Left lobe of liver (tissue), 2 donors: ENCODE results near the gene SLC25A31. TPM values are rescaled to one million over a fixed set of nuclear protein-coding genes. Genes with fewer than 3 reads are reported as not detected.
A peak's percentile ranks its signal among the peaks of the same experiment; 100 is the strongest.

Experiments
- ATAC-seq: fragments of 200-7000 bp; cut with Tn5 transposase; one replicate; pipeline ENCODE4 v1.9.1; 2020; ENCODE audit warnings: mild to moderate bottlenecking, moderate library complexity
- DNase-seq: peaks from one replicate; pipeline ENCODE4 v3.0.0-alpha.2; 2020; ENCODE audit warnings: low spot score
- total RNA-seq: library from RNA; stranded (reverse); gene quantifications from one replicate; pipeline ENCODE4 v1.2.1, GENCODE V29; 2021
- donor health status: DM: no; HTN: no; CAD: no; lungs with moderate emphysema.
- donor health status: DM: no; HTN: yes; CAD: no.

Gene SLC25A31
- total RNA-seq = not detected

DNA sequence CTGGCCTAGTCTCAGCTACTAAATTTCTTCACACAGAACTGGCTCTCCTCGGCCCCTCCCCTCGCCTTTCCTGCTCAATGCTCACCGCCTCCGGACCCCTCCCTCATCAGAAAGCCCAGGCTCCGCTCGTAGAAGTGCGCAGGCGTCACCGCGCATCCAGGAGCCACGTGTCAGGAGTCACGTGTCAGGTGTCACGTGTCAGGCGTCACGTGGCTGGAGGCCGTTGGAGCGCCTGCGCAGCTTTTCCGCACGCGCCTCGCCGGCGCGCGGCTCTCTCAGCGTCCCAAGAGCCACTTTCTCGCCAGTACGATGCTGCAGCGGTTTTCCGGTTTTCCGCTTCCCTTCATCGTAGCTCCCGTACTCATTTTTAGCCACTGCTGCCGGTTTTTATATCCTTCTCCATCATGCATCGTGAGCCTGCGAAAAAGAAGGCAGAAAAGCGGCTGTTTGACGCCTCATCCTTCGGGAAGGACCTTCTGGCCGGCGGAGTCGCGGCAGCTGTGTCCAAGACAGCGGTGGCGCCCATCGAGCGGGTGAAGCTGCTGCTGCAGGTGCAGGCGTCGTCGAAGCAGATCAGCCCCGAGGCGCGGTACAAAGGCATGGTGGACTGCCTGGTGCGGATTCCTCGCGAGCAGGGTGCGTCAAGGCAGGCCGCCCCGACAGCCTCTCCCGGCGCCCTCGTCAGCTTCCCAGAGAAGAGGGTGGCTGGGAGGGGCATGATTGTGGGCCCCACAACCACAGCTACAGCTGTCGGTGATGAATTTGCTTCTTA lies at the start of gene SLC25A31:
SLC25A31 (plus strand) TSS at position 259 of the 772 bp plus-strand sequence; CDS start at position 405, 146 bp downstream.
- no peak for DNase-seq
- no peak for ATAC-seq

DNA sequence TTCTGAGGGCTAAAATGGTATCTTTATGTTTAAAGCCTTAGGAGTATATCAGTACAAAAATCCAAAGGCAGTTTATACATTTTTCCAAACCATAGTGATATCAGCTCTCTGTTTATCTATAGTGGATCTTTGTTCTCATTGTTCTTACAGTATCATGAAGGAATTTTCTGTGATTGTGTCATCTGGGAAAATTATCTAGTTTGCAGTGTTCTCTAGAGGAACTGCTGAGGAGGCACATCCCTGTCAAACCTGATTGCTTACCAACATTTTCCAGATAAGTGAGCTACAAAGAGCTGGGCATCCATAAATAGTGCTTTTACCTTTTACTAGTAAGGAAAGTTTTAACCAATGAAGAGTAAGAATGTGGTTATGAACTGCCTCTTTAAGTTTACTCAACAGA lies 44.9 kb upstream of the SLC25A31 start:
- DNase-seq (no peak), ATAC-seq (no peak)

DNA sequence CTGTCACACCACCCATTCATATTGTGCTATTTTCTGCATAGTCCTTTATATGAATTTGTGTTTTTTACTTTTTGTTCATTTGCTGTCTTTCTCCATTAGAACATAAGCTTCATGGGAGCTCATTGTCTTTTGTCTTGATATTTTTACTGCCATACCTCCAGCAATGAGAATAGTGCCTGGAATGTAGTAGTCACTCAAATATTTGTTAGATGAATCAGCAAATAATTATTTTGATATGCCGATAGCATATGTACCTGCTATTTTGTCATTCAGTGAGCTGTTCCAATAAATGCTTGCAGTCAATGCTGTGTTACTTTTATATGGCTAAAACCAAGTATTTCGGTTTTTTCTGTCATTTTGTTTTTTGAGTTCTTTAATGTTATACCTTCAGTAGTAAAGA lies 43.5 kb upstream of the SLC25A31 start:
- DNase-seq (no peak), ATAC-seq (no peak)

DNA sequence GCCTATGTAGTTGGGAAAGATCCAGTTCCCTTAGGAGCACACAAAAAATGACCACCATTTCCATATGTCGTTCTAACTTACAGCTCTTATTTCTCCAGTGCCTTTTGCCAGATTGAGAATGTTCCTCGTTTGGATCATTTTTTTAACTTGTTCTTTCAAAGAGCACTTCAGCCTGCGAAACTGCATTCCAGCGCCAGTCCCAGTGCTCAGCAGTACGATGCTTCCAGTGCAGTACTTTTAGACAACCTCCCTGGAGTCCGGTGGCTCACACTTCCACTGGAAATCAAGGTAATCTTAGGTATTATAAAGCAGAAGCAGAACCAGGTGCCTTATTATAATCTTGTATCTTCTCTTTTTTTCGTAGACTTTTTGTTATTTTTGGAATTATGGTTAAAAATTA lies 42.6 kb upstream of the SLC25A31 start:
- DNase-seq (no peak), ATAC-seq (no peak)

DNA sequence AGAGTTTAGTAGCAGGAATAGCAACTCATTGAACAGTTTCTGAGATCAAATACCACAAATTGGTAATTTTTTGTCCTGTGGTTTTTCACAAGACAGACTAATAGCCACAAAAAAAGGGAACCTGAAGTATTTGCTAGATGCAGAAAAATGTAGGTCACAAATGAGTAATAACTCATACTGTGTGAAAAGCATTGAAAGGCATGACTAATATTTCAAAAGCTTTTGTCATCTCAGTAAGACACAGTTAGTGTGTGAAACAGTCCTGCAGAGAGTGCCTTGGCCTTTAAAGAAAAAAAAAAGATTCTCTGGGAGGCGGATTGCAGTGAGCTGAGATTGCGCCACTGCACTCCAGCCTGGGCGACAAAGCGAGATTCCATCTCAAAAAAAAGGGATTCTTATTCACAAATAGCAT lies 31.4 kb upstream of the SLC25A31 start:
- no peak for ATAC-seq
- no peak for DNase-seq

DNA sequence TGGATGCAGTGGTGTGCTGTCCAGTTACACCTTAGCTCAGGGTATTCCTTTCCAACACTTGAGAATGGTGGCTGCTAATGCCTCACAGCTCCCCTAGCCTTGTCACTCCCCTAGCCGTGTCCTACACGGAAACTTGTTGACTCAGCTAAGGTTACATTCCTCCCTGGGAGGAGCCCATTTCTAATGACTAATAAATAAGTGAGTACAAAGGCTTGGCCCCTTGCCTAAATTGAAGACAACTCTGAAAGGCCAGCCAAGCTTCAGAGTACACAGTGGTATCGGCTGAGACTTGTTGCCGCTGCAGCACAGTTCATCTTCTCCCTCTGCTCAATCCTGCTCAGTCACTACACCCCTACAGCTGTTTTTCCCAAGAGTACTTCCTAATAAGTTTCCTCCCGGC lies 21.2 kb upstream of the SLC25A31 start:
- ATAC-seq = peak; percentile 70
- DNase-seq = no peak

DNA sequence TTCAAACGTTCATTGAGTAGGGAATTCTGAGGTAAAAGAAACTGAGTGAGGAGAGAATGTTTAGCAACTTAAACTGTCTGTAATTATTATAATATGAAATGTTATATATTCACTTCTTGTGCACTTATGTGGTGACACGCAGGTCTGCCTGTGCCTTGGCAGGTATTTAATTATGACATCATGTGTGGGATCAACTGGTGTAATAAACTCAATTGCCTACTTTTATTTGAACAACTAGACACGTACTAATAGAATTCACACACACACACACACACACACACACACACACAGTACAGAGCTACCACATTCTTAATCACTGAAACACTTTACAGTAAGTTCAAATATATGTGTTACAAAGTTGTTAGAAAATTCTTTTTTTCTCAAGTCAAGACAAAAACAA lies 20.7 kb upstream of the SLC25A31 start:
- ATAC-seq (no peak), DNase-seq (no peak)

DNA sequence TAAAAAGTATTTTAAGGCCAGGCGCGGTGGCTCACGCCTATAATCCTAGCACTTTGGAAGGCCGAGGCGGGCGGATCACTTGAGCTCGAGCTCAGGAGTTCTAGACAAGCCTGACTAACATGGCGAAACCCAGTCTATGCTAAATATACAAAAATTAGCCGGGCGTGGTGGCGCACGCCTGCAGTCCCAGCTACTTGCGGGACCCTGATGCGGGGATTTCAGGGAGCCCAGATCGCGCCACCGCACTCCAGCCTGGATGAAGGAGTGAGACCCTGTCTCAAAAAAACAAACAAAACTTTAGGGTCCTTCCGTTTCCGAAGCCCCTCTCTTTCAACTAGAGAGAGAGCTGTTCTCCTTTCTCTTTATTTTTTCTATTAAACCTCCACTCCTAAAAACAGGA lies 1.2 kb downstream of the SLC25A31 start:
- DNase-seq = no peak
- ATAC-seq = no peak

DNA sequence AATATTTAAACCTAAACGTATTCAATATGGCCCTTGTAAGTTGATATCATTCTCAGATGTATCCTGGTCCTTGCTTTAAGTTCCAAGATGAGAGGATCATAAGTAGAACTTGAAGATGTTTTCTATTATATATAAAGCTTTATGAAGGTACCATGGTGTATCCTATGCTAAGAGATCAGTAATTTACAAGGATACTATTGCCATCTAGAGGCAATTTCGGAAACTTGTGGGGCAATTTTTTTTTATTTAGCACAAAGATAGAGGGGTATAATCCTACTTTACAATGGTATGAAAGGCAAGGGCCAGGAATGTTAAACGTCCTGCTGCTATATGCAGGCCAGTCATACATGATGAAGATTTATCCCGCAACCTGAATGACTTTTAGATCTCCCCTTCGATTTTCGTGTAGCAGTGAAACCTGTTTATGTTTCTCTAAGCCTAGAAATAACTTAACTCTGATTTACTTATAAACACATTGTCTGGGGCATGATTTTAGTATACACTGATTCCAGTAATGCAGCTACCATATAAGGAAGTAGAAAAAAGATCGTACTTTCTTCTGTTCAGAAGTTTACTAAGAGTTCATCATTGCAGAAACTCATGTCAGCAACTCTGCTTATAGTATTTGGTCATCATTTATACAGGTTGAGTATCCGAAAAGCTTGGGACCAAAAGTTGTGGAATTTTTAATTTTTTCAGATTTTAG lies 2.6 kb downstream of the SLC25A31 start:
- no peak for DNase-seq
- ATAC-seq = peak; percentile 80

DNA sequence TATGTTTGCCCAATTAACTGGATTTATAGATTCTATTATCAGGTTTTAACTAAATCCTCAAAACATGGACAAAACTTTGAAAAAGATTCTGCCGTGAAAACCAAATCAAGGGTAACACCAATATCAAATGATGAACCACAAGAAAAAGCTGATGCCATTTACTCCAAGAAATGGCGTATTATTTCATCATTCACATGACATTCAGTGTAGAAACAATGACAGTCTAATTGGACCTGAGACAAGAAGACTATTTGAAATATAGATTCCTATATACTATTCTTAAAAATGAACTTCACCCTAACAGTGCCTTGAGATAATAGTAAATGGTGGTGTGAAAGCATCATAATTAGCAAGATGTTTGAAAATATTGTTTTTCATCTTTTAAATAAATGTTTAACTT lies 4.8 kb downstream of the SLC25A31 start:
- ATAC-seq (no peak), DNase-seq (no peak)

DNA sequence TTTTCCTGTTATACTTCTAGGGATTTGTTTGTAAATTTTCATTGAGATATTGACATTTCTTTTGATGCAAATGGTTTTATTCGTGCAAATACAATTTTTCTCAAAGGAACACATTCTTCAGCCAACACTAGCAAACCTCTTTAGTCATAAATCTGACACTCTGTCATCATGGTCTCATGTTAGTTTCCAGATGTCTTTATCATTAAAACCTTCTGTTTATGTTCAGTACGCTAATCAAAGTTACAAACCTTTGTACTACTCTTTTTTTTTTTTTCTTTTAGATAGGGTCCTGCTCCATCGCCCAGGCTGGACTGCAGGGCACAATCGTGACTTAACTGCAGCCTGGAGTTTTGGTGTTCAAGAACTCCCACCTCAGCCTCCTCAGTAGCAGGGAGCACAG lies 7.1 kb downstream of the SLC25A31 start:
- DNase-seq = no peak
- no peak for ATAC-seq

DNA sequence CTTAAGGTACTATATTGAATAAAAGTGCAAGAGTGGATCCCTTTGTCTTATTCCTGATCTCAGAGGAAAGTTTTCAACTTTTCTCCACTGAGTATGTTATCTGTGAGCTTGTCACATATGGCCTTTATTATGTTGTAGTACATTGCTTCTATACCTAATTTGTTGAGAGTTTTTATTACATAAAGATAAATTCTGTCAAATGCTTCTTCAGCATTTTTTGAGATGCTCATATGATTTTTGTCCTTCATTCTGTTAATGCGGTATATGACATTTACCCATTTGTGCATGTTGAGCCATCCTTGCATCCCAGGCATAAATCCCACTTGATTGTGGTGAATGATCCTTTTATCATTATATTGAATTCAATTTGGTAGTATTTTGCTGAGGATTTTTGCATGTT lies 11.0 kb downstream of the SLC25A31 start:
- ATAC-seq = no peak
- DNase-seq = no peak

DNA sequence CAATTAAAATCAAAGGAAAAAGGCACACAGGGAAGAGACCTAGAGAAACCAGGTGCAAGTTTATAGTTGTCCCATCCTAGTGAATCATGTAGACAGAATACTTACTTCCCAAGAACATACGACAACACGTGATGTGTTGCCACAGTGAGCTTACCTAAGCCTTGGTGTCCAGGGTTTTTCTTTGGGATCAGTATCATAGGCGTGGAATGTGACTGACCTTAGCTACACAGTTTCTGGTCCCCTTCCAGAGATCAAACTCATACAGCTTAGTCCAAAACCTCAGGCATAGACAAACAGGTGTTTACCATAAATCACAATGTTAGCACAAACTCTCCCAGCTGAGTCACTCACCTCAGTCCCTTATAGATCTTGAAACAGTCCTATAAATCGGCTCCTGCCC lies 17.7 kb downstream of the SLC25A31 start:
- DNase-seq (no peak), ATAC-seq (no peak)

DNA sequence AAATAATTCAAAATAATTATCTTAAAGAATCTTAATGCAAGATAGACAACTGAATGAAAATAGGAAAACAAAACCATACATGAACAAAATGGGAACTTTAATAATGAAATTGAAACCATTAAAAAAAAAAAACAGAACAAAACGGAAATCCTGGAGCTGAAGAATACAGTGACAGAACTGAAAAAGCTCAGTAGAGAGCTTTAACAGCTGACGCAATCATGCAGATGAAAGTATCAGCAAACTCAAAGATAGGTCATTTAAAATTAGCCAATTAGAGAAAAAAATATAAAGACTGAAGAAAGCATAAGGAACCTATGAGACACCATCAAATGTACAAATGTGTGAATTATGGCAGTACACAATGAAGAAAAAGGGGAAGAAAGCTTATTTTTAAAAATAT lies 18.8 kb downstream of the SLC25A31 start:
- ATAC-seq (no peak), DNase-seq (no peak)

DNA sequence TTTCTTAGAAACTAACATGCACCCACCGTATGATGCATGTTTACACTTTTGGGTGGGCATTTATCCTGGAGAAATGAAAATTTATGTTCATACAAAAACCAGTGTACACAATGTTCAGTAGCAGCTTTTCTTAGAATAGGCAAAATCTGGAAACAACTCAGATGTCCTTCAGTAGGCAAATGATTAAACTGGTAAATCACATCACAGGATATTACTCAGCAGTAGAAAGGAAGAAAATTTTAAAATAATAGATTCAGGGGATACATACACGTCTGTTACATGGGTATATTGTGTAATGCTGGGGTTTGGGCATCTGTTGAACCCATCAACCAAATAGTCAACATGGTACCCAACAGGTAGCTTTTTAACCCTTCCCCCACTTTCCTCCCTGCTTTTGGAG lies 26.7 kb downstream of the SLC25A31 start:
- DNase-seq (no peak), ATAC-seq (no peak)

DNA sequence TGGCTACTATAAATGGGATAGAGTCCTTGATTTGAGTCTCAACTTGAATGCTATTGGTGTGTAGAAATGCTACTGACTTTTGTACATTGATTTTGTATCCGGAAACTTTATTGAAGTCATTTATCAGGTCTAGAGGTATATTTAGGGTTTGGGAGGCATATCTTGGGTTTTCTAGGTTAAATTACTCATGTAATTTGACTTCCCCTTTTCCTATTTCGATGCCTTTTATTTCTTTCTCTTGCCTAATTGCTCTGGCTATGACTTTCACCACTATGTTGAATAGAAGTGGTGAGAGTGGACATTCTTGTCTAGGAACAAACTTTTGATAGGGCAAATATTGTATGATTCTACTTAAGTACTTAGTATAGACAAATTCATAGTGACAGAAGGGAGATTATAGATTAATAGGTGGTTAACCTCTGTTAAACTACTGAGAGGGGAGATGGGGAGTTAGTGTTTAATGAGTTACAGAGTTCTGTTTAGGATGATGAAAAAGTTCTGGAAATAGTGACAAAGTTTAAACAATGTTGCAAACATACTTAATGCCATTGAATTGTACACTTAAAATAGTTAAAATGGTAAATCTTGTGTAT lies 29.1 kb downstream of the SLC25A31 start:
- DNase-seq (no peak), ATAC-seq (no peak)

DNA sequence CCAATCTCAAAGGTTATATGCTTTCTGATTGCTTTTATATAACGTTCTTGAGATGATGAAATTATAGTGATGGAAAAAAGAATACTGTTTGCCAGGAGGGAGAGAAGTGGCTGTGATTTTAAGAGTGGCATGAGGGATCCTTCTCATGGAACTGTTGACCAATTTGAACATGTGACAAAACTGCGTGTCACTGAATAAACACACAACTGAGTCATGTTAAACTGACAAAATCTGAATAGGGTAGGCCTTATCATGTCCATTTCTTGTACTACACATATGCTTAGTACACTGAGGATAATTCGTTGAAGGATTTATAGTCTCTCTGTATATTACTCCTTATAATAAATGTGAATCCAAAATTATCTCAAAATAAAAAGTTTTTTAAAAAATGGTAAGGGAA lies 29.7 kb downstream of the SLC25A31 start:
- DNase-seq (no peak), ATAC-seq (no peak)

DNA sequence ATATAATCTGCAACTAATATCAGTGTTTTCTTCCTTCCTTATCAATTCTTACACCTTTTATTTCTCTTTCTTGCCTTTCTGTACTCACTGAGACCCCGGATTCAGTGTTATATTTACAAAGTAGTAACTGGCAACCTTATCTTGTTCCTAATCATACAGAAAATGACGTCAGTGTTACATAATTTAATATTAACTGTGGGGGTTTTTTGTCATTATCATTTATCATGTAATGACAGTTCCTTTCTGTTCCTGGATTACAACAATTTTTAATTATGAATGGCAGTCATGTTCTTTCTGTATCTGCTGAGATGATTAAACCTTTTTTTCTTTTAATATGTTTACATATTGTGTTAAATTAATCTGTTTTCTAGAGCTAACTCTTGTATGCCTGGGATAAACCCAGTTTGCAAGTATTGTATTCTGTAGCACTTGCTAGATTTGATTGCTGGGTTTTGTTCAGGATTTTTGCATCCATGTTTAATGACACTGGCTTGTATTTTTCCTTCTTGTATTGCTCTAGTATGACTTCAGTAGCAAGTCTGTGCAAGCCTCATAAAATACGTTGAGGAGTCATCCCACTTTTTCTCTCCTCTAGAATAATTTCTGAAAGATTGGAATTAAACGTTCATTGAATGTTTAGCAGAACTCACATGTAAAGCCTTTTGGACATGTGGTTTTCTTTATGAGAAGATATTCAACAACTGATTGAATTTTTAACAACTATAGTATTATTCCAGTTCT lies 41.5 kb downstream of the SLC25A31 start:
- DNase-seq = no peak
- no peak for ATAC-seq

DNA sequence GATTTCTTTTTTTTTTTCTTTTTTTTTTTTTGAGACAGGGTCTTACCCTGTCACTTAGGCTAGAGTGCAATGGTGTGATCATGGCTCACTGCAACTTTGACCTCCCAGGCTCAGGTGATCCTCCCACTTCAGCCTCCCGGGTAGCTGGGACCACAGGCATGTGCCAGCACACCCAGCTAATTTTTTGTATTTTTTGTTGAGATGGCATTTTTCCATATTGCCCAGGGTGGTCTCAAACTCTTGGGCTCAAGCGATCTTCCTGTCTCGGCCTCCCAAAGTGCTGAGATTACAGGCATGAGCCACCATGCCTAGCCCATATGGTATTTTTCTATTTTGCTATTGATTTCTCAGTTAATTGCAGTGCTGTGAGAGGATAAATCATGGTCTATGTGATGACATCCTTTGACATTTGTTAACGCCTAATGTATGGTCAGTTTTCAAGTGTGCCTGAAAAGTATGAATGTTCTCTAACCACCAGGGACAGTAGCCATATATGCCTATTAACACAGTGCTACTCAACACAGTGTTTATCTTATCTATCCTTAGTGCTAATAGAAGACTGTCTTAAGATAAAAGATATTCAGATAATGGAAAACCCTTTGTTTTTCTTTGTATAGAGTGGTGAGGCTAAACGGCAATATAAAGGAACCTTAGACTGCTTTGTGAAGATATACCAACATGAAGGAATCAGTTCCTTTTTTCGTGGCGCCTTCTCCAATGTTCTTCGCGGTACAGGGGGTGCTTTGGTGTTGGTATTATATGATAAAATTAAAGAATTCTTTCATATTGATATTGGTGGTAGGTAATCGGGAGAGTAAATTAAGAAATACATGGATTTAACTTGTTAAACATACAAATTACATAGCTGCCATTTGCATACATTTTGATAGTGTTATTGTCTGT lies 42.8 kb downstream of the SLC25A31 start:
- DNase-seq (no peak), ATAC-seq (no peak)

DNA sequence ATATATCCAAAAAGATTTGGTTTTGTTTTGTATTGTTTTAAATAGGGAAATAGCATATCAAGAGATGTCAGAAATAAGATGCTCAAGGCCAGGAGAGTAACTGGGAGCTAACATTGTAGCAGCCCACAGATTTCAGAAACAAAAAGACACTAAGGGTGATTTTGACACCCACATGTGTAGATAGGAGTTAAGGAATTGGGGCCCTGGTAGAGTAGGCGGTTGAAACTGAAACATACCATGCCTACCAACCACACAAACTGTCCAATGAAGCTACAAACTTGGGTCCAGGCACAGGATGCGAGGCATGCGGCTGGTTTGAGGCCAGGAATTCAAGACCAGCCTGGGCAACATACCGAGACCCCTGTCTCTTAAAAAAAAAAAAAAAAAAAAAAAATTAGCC lies 45.6 kb downstream of the SLC25A31 start:
- ATAC-seq = no peak
- no peak for DNase-seq
